IMR-90 (cell line): ENCODE results near the gene NOXRED1. TPM values are rescaled to one million over a fixed set of nuclear protein-coding genes. Genes with fewer than 3 reads are reported as not detected.

ENCODE experiments used
- ATAC-seq: fragments of 200-7000 bp; cut with Tn5 transposase; 2 replicates; pipeline ENCODE4 v1.9.1; 2020; ENCODE audit warnings: low read depth, mild to moderate bottlenecking, moderate library complexity
- BruUV-seq: library from RNA; stranded (reverse); fragments of 400-500 nt; replicated peaks from 2 replicates; lab custom pipeline; 2021; lab: Mats Ljungman, UMichigan
- CTCF ChIA-PET: fragments of 300-600 bp; formaldehyde crosslinking; extraction: SDS; loops from one replicate; lab custom pipeline; 2021; ENCODE audit warnings: antibody characterized with exemption; lab: Yijun Ruan, JAX
- POLR2A ChIA-PET: fragments of 300-600 bp; sonication (Branson Sonifier 250); formaldehyde crosslinking; loops from one replicate; lab custom pipeline; 2022; ENCODE audit warnings: antibody characterized with exemption; ENCODE audit not compliant: unreplicated experiment; lab: Charles Lee
- DNase-seq: peaks from one replicate; pipeline ENCODE4 v3.0.0; 2013
- H2AFZ ChIP-seq: replicated peaks from 2 replicates; pipeline ENCODE3; 2013; ENCODE audit warnings: low read length, mild to moderate bottlenecking; ENCODE audit not compliant: poor library complexity
- H2AK5ac ChIP-seq: 2 replicates; pipeline ENCODE4 v1.6.1; 2013; ENCODE audit warnings: low read depth, low read length, inconsistent platforms
- H2AK9ac ChIP-seq: replicated peaks from 2 replicates; pipeline ENCODE3; 2013; ENCODE audit warnings: mild to moderate bottlenecking, low read depth, low read length, moderate library complexity; ENCODE audit not compliant: poor library complexity
- H2BK120ac ChIP-seq: 2 replicates; pipeline ENCODE4 v1.6.1; 2013; ENCODE audit warnings: low read depth, low read length, inconsistent platforms
- H2BK15ac ChIP-seq: 3 replicates; pipeline ENCODE4 v1.6.1; 2013; ENCODE audit warnings: low read depth, low read length, inconsistent platforms
- H2BK20ac ChIP-seq: 2 replicates; pipeline ENCODE4 v1.6.1; 2013; ENCODE audit warnings: low read depth, mild to moderate bottlenecking, inconsistent platforms, low read length, moderate library complexity
- H2BK5ac ChIP-seq: 2 replicates; pipeline ENCODE4 v1.6.1; 2013; ENCODE audit warnings: mild to moderate bottlenecking, low read depth, low read length, inconsistent platforms; ENCODE audit not compliant: poor library complexity, severe bottlenecking
- H3K14ac ChIP-seq: replicated peaks from 2 replicates; pipeline ENCODE4 v1.6.1; 2013; ENCODE audit warnings: low read depth, low read length, inconsistent platforms
- H3K18ac ChIP-seq: 2 replicates; pipeline ENCODE4 v1.6.1; 2013; ENCODE audit warnings: low read depth, low read length, control low read depth
- H3K23ac ChIP-seq: 2 replicates; pipeline ENCODE4 v1.6.1; 2013; ENCODE audit warnings: low read depth, low read length, inconsistent platforms
- H3K27ac ChIP-seq: 2 replicates; pipeline ENCODE4 v1.5.1; 2013; ENCODE audit warnings: mild to moderate bottlenecking, control low read depth, low read length; ENCODE audit not compliant: insufficient read depth
- H3K27me3 ChIP-seq: 2 replicates; pipeline ENCODE4 v1.6.1; 2013; ENCODE audit warnings: low read length; ENCODE audit not compliant: control insufficient read depth, insufficient read depth
- H3K36me3 ChIP-seq: 2 replicates; pipeline ENCODE4 v1.6.1; 2013; ENCODE audit warnings: low read length, mixed read lengths; ENCODE audit not compliant: control insufficient read depth, insufficient read depth
- H3K4ac ChIP-seq: 2 replicates; pipeline ENCODE4 v1.6.1; 2013; ENCODE audit warnings: low read depth, low read length, inconsistent platforms
- H3K4me1 ChIP-seq: 2 replicates; pipeline ENCODE4 v1.6.1; 2013; ENCODE audit warnings: low read length, mixed read lengths; ENCODE audit not compliant: control insufficient read depth, insufficient read depth
- H3K4me2 ChIP-seq: 2 replicates; pipeline ENCODE4 v1.6.1; 2013; ENCODE audit warnings: low read depth, mild to moderate bottlenecking, control low read depth, low read length, moderate library complexity
- H3K4me3 ChIP-seq: 2 replicates; pipeline ENCODE4 v1.5.1; 2013; ENCODE audit warnings: low read depth, mild to moderate bottlenecking, control low read depth, low read length, moderate library complexity; ENCODE audit not compliant: insufficient read depth
- H3K56ac ChIP-seq: 2 replicates; pipeline ENCODE4 v1.6.1; 2013; ENCODE audit warnings: low read length, inconsistent platforms; ENCODE audit not compliant: insufficient read depth; ENCODE audit errors: extremely low read depth
- H3K79me1 ChIP-seq, 2 experiments: 2 replicates each; pipeline ENCODE4 v1.6.1; 2013; ENCODE audit warnings: low read length in 2 of 2, inconsistent platforms in 1 of 2, low read depth in 1 of 2
- H3K9ac ChIP-seq: 2 replicates; pipeline ENCODE4 v1.6.1; 2013; ENCODE audit warnings: low read depth, low read length, control low read depth
- H3K9me1 ChIP-seq: 2 replicates; pipeline ENCODE4 v1.6.1; 2013; ENCODE audit warnings: low read length, inconsistent platforms; ENCODE audit not compliant: insufficient read depth
- H3K9me3 ChIP-seq: 2 replicates; pipeline ENCODE4 v1.6.1; 2013; ENCODE audit warnings: low read length; ENCODE audit not compliant: control insufficient read depth, insufficient read depth
- H4K20me1 ChIP-seq: 2 replicates; pipeline ENCODE4 v1.6.1; 2013; ENCODE audit warnings: low read length, inconsistent platforms; ENCODE audit not compliant: insufficient read depth
- H4K5ac ChIP-seq: 2 replicates; pipeline ENCODE4 v1.6.1; 2013; ENCODE audit warnings: mild to moderate bottlenecking, low read depth, low read length, control low read depth
- H4K8ac ChIP-seq, 2 experiments: 2 replicates each; pipeline ENCODE4 v1.6.1; 2013; ENCODE audit warnings: low read depth in 2 of 2, low read length in 2 of 2, control low read depth in 1 of 2, inconsistent platforms in 1 of 2
- H4K91ac ChIP-seq: 2 replicates; pipeline ENCODE4 v1.6.1; 2013; ENCODE audit warnings: low read depth, low read length, inconsistent platforms; ENCODE audit not compliant: insufficient read depth
- BHLHE40 ChIP-seq: fragments of 150-350 bp; IDR thresholded peaks from 2 replicates; pipeline ENCODE4 v1.6.1; 2016; ENCODE audit warnings: mild to moderate bottlenecking, low read depth, low read length
- CEBPB ChIP-seq: IDR thresholded peaks from 2 replicates; pipeline ENCODE4 v1.6.1; 2012; ENCODE audit warnings: low read depth, low read length, improper control_type of control experiment
- CTCF ChIP-seq: conservative IDR thresholded peaks from 2 replicates; pipeline ENCODE4 v1.5.1; 2012; ENCODE audit warnings: mild to moderate bottlenecking, low read depth, low read length, improper control_type of control experiment
- FOS ChIP-seq: fragments of 150-350 bp; IDR thresholded peaks from 2 replicates; pipeline ENCODE4 v1.6.1; 2016; ENCODE audit warnings: low read depth, low read length
- NFE2L2 ChIP-seq: fragments of 150-350 bp; IDR thresholded peaks from 2 replicates; pipeline ENCODE4 v1.6.1; 2016; ENCODE audit warnings: low read depth, mild to moderate bottlenecking, low read length
- POLR2A ChIP-seq: IDR thresholded peaks from 2 replicates; pipeline ENCODE4 v1.6.1; 2012; ENCODE audit warnings: mild to moderate bottlenecking, low read depth, low read length
- RAD21 ChIP-seq: IDR thresholded peaks from 2 replicates; pipeline ENCODE4 v1.6.1; 2012; ENCODE audit warnings: low read length, improper control_type of control experiment
- RFX5 ChIP-seq: IDR thresholded peaks from 2 replicates; pipeline ENCODE4 v1.8.0; 2012; ENCODE audit warnings: low read depth, mild to moderate bottlenecking, low read length, moderate library complexity
- USF2 ChIP-seq: fragments of 150-350 bp; IDR thresholded peaks from 2 replicates; pipeline ENCODE4 v1.6.1; 2017; ENCODE audit warnings: mild to moderate bottlenecking, antibody characterized with exemption, low read length, low read depth
- WGBS, 2 experiments: methylation state at CpG; one replicate each; pipeline versions ENCODE4 v1.1.5 to v1.1.7; 2013; ENCODE audit warnings: missing lambda C conversion rate in 2 of 2; ENCODE audit not compliant: insufficient read length in 1 of 2; ENCODE audit errors: extremely low coverage in 2 of 2; 5-methylcytosine and 5-hydroxymethylcytosine counted together
- dilution Hi-C: fragments of 300-500 bp; cut with HindIII; formaldehyde crosslinking; loops from one replicate; pipeline ENCODE4 v1.14.3; 2018; ENCODE audit warnings: low sequenced_read_pairs; ENCODE audit not compliant: unreplicated experiment
- in situ Hi-C: fragments of 300-500 bp; cut with MboI; formaldehyde crosslinking; loops from 3 replicates; pipeline ENCODE4 v1.14.3; 2019; ENCODE audit warnings: low sequenced_read_pairs, inconsistent platforms, mixed read lengths
- intact Hi-C: fragments of 100-400 bp; cut with micrococcal nuclease; formaldehyde crosslinking; loops from 2 replicates; pipeline ENCODE4 v1.10.0; 2022
- polyA plus RNA-seq, 3 experiments: library from polyadenylated mRNA; depleted of rRNA; stranded (reverse); fragments of >200 nt; gene quantifications; 2 replicates each; pipeline ENCODE4 v1.2.3, GENCODE V29; 2012; ENCODE audit warnings: low replicate concordance in 1 of 3
- total RNA-seq: library from RNA; depleted of rRNA; stranded (reverse); fragments of >200 nt; gene quantifications from 2 replicates; pipeline ENCODE4 v1.2.3, GENCODE V29; 2012

Gene NOXRED1
- total and polyA plus RNA-seq, 2 of the 4 experiments (the other 2 are of a cell fraction): under 0.01 to 0.14 TPM

GRCh38 chr14:77377502-77377844 is 45.9 kb downstream of the NOXRED1 start:
- peak overlapping the region; percentile 96 for H2AFZ ChIP-seq
- H2AK9ac ChIP-seq: no peak overlapping the region
- in situ Hi-C loops (no loop called here), intact Hi-C loops (loop anchor here (1.0 to 2.0 kb wide), 2 partner anchors 57 to 80 kb away; partner anchors contain the start of genes GSTZ1, POMT2 and VIPAS39), dilution Hi-C loops (no loop called here)
- peak overlapping the region; percentile 86 for H3K4me3 ChIP-seq
- H3K56ac ChIP-seq: no peak overlapping the region
- no peak overlapping the region; the same call in 1 of the 2 replicates for H3K27ac ChIP-seq
- H3K4ac ChIP-seq: no peak overlapping the region
- no peak overlapping the region for H2AK5ac ChIP-seq
- DNase-seq (no peak), ATAC-seq (peak; percentile 9)
- peak overlapping the region; percentile 70 for H3K4me2 ChIP-seq
- H3K4me1 ChIP-seq: no peaks in the 10 kb centered on the region
- no peak overlapping the region; the same call in 1 of the 2 replicates for H4K5ac ChIP-seq
- no TSS peak for BruUV-seq
- no peak overlapping the region for H2BK5ac ChIP-seq
- peaks cover 3% of the 10 kb centered on the region for H3K9me1 ChIP-seq
- H3K9ac ChIP-seq: peak overlapping the region; percentile 31
- H3K27me3 ChIP-seq: peaks cover 7% of the 10 kb centered on the region
- CTCF ChIA-PET: interaction anchor here (0.7 kb wide), 1 partner anchor 607 kb away, joined by 3 read pairs; no protein-coding TSS in a partner anchor
- H3K79me1 ChIP-seq: peaks cover 7 to 13% of the 10 kb centered on the region in 2 experiments; a peak in 3 of 4 replicates
- no peak overlapping the region for H2BK120ac ChIP-seq
- H3K9me3 ChIP-seq: no peaks in the 10 kb centered on the region
- H2BK15ac ChIP-seq: no peak overlapping the region
- no peak overlapping the region for H2BK20ac ChIP-seq
- no peak overlapping the region for H4K91ac ChIP-seq
- POLR2A ChIA-PET: interaction anchor here (0.6 to 0.7 kb wide), 2 partner anchors 20 to 604 kb away, joined by 3 to 9 read pairs; no protein-coding TSS in a partner anchor
- no peak for TF ChIP-seq RAD21
- TF ChIP-seq USF2: no peak
- no peak for TF ChIP-seq POLR2A
- TF ChIP-seq NFE2L2: no peak
- TF ChIP-seq FOS: no peak
- TF ChIP-seq RFX5: no peak
- TF ChIP-seq CEBPB: no peak
- no peak for TF ChIP-seq CTCF
- TF ChIP-seq BHLHE40: no peak
- no peaks in the 10 kb centered on the region for H4K20me1 ChIP-seq
- WGBS, 2 experiments: 2% methylated on average over 6 of the region's 10 CpGs; no CpG with 5 or more reads in 1 of the 2 experiments
- H3K18ac ChIP-seq: no peak overlapping the region
- no peak overlapping the region for H3K14ac ChIP-seq
- no peaks in the 10 kb centered on the region for H3K36me3 ChIP-seq
- no peak overlapping the region for H3K23ac ChIP-seq
- H4K8ac ChIP-seq: peak overlapping the region; percentile 77 to 83; a peak in 3 of 4 replicates
